H1 (cell line): ENCODE data around the gene TTK.

ENCODE experiments used
- CHD1 ChIP-seq: IDR thresholded peaks from 2 replicates; pipeline ENCODE4 v1.6.1; 2012; ENCODE audit warnings: low read depth, low read length, improper control_type of control experiment
- CREB1 ChIP-seq: IDR thresholded peaks from 2 replicates; pipeline ENCODE4 v1.6.1; 2012; ENCODE audit warnings: inconsistent platforms
- EP300 ChIP-seq, 2 experiments: IDR thresholded peaks; 1 replicate in 1 of 2; 2 replicates in 1 of 2; pipeline ENCODE4 v1.6.1; 2011 to 2012; ENCODE audit warnings: low read depth in 2 of 2, low read length in 2 of 2, mild to moderate bottlenecking in 2 of 2, borderline replicate concordance in 1 of 2, inconsistent platforms in 1 of 2, moderate library complexity in 1 of 2
- EZH2 ChIP-seq: fragments of 200-600 bp; sonication (generic); IDR thresholded peaks from 2 replicates; pipeline ENCODE4 v1.7.1; 2012; ENCODE audit warnings: low read depth, mild to moderate bottlenecking, moderate library complexity, low read length, inconsistent platforms; ENCODE audit not compliant: severe bottlenecking
- KDM5A ChIP-seq: fragments of 200-600 bp; IDR thresholded peaks from 2 replicates; pipeline ENCODE4 v1.7.1; 2012; ENCODE audit warnings: mild to moderate bottlenecking, low read length, inconsistent platforms, mixed read lengths
- POLR2A ChIP-seq, 2 experiments: IDR thresholded peaks; 1 replicate in 1 of 2; 2 replicates in 1 of 2; pipeline ENCODE4 v1.6.1; 2011; ENCODE audit warnings: low read depth in 2 of 2, low read length in 2 of 2, mild to moderate bottlenecking in 2 of 2; ENCODE audit errors: control extremely low read depth in 1 of 2
- POLR2AphosphoS5 ChIP-seq: IDR thresholded peaks from 2 replicates; pipeline ENCODE4 v1.6.1; 2011; ENCODE audit warnings: low read depth, low read length
- ZNF274 ChIP-seq: IDR thresholded peaks from 2 replicates; pipeline ENCODE4 v1.7.0; 2012; ENCODE audit warnings: low read length, borderline replicate concordance; ENCODE audit errors: extremely low read depth
- TF ChIP-seq, protein P1 (sequence below), 3 experiments: IDR thresholded peaks; 1 replicate in 2 of 3; 2 replicates in 1 of 3; pipeline versions ENCODE4 v1.5.1 to v1.6.1; 2011; ENCODE audit warnings: low read length in 3 of 3, mild to moderate bottlenecking in 3 of 3, inconsistent platforms in 2 of 3, low read depth in 1 of 3, moderate library complexity in 1 of 3; ENCODE audit not compliant: insufficient read depth in 1 of 3; ENCODE audit errors: control extremely low read depth in 1 of 3
- TF ChIP-seq, protein P2 (sequence below): IDR thresholded peaks from 2 replicates; pipeline ENCODE4 v1.6.1; 2011; ENCODE audit warnings: low read depth, mild to moderate bottlenecking, low read length; ENCODE audit not compliant: insufficient read depth

DNA sequence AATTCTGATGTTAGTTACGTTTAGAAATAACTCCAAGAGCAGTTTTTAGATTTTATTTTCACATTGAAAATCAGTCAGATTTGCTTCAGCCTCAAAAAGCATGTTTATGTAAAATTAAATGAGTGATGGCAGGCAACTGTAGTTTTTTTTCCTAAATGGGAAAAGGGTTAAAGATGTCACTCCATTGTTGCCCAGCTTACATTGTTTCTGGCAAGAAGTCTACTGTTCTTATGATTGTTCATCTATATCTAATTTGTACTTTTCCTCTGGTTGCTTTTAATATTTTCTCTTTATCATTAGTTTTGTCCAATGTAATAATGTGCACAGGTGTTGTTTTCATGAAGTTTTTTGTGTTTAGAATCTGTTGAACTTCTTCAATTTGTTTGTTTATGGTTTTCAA, 6.7 kb upstream of the TTK start:
- no peak for TF ChIP-seq CHD1
- TF ChIP-seq, protein P1, sequence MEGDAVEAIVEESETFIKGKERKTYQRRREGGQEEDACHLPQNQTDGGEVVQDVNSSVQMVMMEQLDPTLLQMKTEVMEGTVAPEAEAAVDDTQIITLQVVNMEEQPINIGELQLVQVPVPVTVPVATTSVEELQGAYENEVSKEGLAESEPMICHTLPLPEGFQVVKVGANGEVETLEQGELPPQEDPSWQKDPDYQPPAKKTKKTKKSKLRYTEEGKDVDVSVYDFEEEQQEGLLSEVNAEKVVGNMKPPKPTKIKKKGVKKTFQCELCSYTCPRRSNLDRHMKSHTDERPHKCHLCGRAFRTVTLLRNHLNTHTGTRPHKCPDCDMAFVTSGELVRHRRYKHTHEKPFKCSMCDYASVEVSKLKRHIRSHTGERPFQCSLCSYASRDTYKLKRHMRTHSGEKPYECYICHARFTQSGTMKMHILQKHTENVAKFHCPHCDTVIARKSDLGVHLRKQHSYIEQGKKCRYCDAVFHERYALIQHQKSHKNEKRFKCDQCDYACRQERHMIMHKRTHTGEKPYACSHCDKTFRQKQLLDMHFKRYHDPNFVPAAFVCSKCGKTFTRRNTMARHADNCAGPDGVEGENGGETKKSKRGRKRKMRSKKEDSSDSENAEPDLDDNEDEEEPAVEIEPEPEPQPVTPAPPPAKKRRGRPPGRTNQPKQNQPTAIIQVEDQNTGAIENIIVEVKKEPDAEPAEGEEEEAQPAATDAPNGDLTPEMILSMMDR (IDR thresholded peaks at IDR 0.05; ENCODE audit: control extremely low read depth in 1 of 3, insufficient read depth in 1 of 3, low read depth in 1 of 3, low read length in 3 of 3) = no peak
- no peak for TF ChIP-seq KDM5A
- no peak for TF ChIP-seq EP300 (IDR thresholded peaks at IDR 0.05; ENCODE audit: borderline replicate concordance in 1 of 2, low read depth in 2 of 2, low read length in 2 of 2)
- TF ChIP-seq POLR2AphosphoS5 = no peak
- no peak for TF ChIP-seq POLR2A (IDR thresholded peaks at IDR 0.05; ENCODE audit: control extremely low read depth in 1 of 2, low read depth in 2 of 2, low read length in 2 of 2)
- TF ChIP-seq, protein P2, sequence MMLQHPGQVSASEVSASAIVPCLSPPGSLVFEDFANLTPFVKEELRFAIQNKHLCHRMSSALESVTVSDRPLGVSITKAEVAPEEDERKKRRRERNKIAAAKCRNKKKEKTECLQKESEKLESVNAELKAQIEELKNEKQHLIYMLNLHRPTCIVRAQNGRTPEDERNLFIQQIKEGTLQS = no peak
- TF ChIP-seq ZNF274 = no peak
- no peak for TF ChIP-seq CREB1
- TF ChIP-seq EZH2 = no peak
